Suprapubic skin (tissue), 4 donors: ENCODE data around the gene USP19.

ENCODE experiments used
- CTCF ChIP-seq, 2 donors: fragments of 200-600 bp in 1 of 2; fragments of 450-650 bp in 1 of 2; sonication (generic) in 1 of 2; IDR thresholded peaks; one replicate each; pipeline ENCODE4 v1.5.1; 2016 to 2019; ENCODE audit warnings: antibody characterized with exemption in 2 of 2, mild to moderate bottlenecking in 1 of 2, moderate library complexity in 1 of 2
- EP300 ChIP-seq: sonication (generic); formaldehyde crosslinking; IDR thresholded peaks from one replicate; pipeline ENCODE4 v1.6.1; 2017; ENCODE audit warnings: antibody characterized with exemption
- POLR2A ChIP-seq, 2 donors: fragments of 450-650 bp; IDR thresholded peaks; one replicate each; pipeline ENCODE4 v1.6.1; 2017; ENCODE audit warnings: antibody characterized with exemption in 2 of 2, mild to moderate bottlenecking in 2 of 2, moderate library complexity in 2 of 2
- POLR2AphosphoS5 ChIP-seq, 3 donors: sonication (generic); formaldehyde crosslinking; IDR thresholded peaks; one replicate each; pipeline ENCODE4 v1.6.1; 2017; ENCODE audit warnings: antibody characterized with exemption in 3 of 3

- no peak for TF ChIP-seq POLR2A (IDR thresholded peaks at IDR 0.05)
- no peak for TF ChIP-seq CTCF (IDR thresholded peaks at IDR 0.05)
- TF ChIP-seq POLR2AphosphoS5 (IDR thresholded peaks at IDR 0.05) = no peak
- no peak for TF ChIP-seq EP300
Observed at GRCh38 chr3:49076116-49076515, 44.5 kb downstream of the USP19 start.
